GM23248 (cell line): ENCODE results near the gene ALCAM. TPM values are rescaled to one million over a fixed set of nuclear protein-coding genes. Genes with fewer than 3 reads are reported as not detected.

Experiments used
- DNase-seq: peaks from one replicate; pipeline ENCODE4 v3.0.0-alpha.2; 2015
- H2AFZ ChIP-seq: fragments of 200-600 bp; sonication (generic); 2 replicates; pipeline ENCODE4 v1.6.1; 2016; ENCODE audit warnings: antibody characterized with exemption
- H3F3A ChIP-seq: fragments of 200-600 bp; sonication (generic); 2 replicates; pipeline ENCODE4 v1.6.1; 2016; ENCODE audit warnings: mild to moderate bottlenecking, antibody characterized with exemption, mixed run types; ENCODE audit not compliant: insufficient read depth
- H3K27ac ChIP-seq: fragments of 200-600 bp; sonication (generic); 2 replicates; pipeline ENCODE4 v1.5.1; 2016; ENCODE audit warnings: mild to moderate bottlenecking
- H3K27me3 ChIP-seq: fragments of 200-600 bp; sonication (generic); replicated peaks from 2 replicates; pipeline ENCODE4 v1.6.1; 2016; ENCODE audit warnings: mild to moderate bottlenecking; ENCODE audit not compliant: insufficient read depth
- H3K36me3 ChIP-seq: fragments of 200-600 bp; sonication (generic); 2 replicates; pipeline ENCODE4 v1.6.1; 2016; ENCODE audit warnings: low read depth, mild to moderate bottlenecking
- H3K4me1 ChIP-seq: fragments of 200-600 bp; sonication (generic); 2 replicates; pipeline ENCODE4 v1.6.1; 2016; ENCODE audit warnings: mild to moderate bottlenecking; ENCODE audit not compliant: insufficient read depth
- H3K4me2 ChIP-seq: fragments of 200-600 bp; sonication (generic); one replicate; pipeline ENCODE4 v1.6.1; 2016; ENCODE audit warnings: mild to moderate bottlenecking; ENCODE audit not compliant: unreplicated experiment
- H3K4me3 ChIP-seq: fragments of 200-600 bp; sonication (generic); 2 replicates; pipeline ENCODE4 v1.5.1; 2016; ENCODE audit warnings: mild to moderate bottlenecking
- H3K79me2 ChIP-seq: fragments of 200-600 bp; sonication (generic); 2 replicates; pipeline ENCODE4 v1.6.1; 2016; ENCODE audit warnings: mild to moderate bottlenecking; ENCODE audit not compliant: insufficient read depth
- H3K9ac ChIP-seq: fragments of 200-600 bp; sonication (generic); 2 replicates; pipeline ENCODE4 v1.6.1; 2016; ENCODE audit warnings: mild to moderate bottlenecking
- H3K9me2 ChIP-seq: fragments of 200-600 bp; sonication (generic); 2 replicates; pipeline ENCODE4 v1.6.1; 2016; ENCODE audit warnings: mixed run types, mild to moderate bottlenecking, moderate library complexity; ENCODE audit not compliant: insufficient read depth
- H3K9me3 ChIP-seq: fragments of 200-600 bp; sonication (generic); one replicate; pipeline ENCODE4 v1.6.1; 2017; ENCODE audit warnings: low read depth
- H4K20me1 ChIP-seq: fragments of 200-600 bp; sonication (generic); 2 replicates; pipeline ENCODE4 v1.6.0; 2016; ENCODE audit not compliant: insufficient read depth
- EZH2 ChIP-seq: fragments of 200-600 bp; sonication (generic); IDR thresholded peaks from 2 replicates; pipeline ENCODE4 v1.6.1; 2018; ENCODE audit warnings: antibody characterized with exemption, mild to moderate bottlenecking; ENCODE audit not compliant: insufficient read depth, poor library complexity, severe bottlenecking
- EZH2phosphoT487 ChIP-seq: fragments of 200-600 bp; sonication (generic); IDR thresholded peaks from 2 replicates; pipeline ENCODE4 v1.6.1; 2018; ENCODE audit warnings: antibody characterized with exemption, moderate library complexity, mild to moderate bottlenecking, low read depth; ENCODE audit not compliant: insufficient read depth
- WGBS, 2 experiments: methylation state at CpG; one replicate each; pipeline ENCODE4 v1.1.6; 2015 to 2017; ENCODE audit warnings: low lambda C conversion rate in 2 of 2, low coverage in 1 of 2; ENCODE audit errors: missing lambda C conversion rate in 2 of 2; 5-methylcytosine and 5-hydroxymethylcytosine counted together
- in situ Hi-C: fragments of 300-500 bp; cut with MboI; formaldehyde crosslinking; loops from 2 replicates; pipeline ENCODE4 v1.15.0; 2020
- polyA plus RNA-seq: library from polyadenylated mRNA; unstranded; fragments of >200 nt; fragmentation: Nextera tagmentation; extraction: Ambion mirVana; gene quantifications from 2 replicates; pipeline ENCODE4 v1.2.1, GENCODE V29; 2016
- total RNA-seq: library from RNA; depleted of rRNA; stranded (reverse); fragments of >200 nt; shearing (Covaris generic); gene quantifications from 2 replicates; pipeline ENCODE4 v1.2.3, GENCODE V29; 2014

Gene ALCAM
- total and polyA plus RNA-seq, 2 experiments from 2014 or later = 88.7 to 208 TPM

DNA sequence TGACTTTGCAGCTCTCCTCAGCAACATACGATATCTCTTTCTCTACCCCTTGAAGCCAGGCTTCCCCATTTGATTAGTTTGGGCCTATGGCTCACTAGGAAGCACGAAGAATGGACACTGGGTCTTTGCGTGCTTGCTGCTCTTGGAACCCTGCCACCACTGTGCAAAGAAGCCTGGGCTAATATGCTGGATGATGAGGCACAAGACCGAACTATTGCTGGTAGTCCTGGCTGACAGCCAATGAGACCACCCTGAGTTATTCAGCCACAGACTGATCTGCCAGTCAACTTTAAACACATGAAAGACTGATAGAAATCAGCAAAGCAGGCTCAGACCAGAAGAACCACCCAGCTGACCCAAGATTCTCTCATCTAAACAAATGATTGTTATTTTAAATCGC is 251.8 kb downstream of the ALCAM start:
- Histone ChIP-seq H3K36me3 (no peaks in the 10 kb centered on the region), H3K9me3 (no peaks in the 10 kb centered on the region), H3K9me2 (no peaks in the 10 kb centered on the region), H3K9ac (no peak overlapping the region), H3K27me3 (no peaks in the 10 kb centered on the region), H2AFZ (no peak overlapping the region), H4K20me1 (no peaks in the 10 kb centered on the region), H3K4me2 (no peak overlapping the region), H3K27ac (no peak overlapping the region), H3F3A (no peaks in the 10 kb centered on the region), H3K4me3 (no peak overlapping the region), H3K4me1 (peaks cover 13% of the 10 kb centered on the region; the same call in 1 of the 2 replicates), H3K79me2 (no peaks in the 10 kb centered on the region)
- DNase-seq = no peak
- TF ChIP-seq EZH2phosphoT487 = no peak
- no peak for TF ChIP-seq EZH2
- in situ Hi-C loops = no loop called here
- WGBS, 2 experiments = 83 to 89% methylated on average over 5 of the region's 5 CpGs

DNA sequence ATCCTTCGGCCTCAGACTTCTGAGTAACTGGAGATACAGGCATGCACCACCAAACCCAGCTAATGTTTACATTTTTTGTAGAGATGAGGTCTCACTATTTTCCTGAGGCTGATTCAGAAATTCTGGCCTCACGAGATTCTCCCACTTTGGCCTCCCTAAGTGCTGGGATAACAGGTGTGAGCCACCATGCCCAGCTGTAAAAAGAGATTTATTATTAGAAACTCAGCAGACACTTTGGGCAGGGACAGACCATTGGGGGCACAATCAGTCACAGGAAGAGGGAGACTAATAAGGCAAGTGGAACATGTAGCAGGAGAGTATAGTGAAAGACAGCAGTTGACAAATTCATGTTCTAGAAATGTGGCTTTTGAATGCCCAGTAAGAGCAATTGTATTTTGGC is 252.9 kb downstream of the ALCAM start:
- Histone ChIP-seq H3K4me1 (0 out of 2 replicates have a peak, but pooled peaks cover 5% of the 10 kb centered on the region), H3K9ac (no peak overlapping the region), H3K36me3 (no peaks in the 10 kb centered on the region), H3F3A (no peaks in the 10 kb centered on the region), H3K27ac (no peak overlapping the region), H2AFZ (no peak overlapping the region), H3K9me3 (no peaks in the 10 kb centered on the region), H3K27me3 (no peaks in the 10 kb centered on the region), H3K9me2 (no peaks in the 10 kb centered on the region), H4K20me1 (no peaks in the 10 kb centered on the region), H3K4me3 (no peak overlapping the region), H3K79me2 (no peaks in the 10 kb centered on the region), H3K4me2 (no peak overlapping the region)
- no peak for TF ChIP-seq EZH2
- TF ChIP-seq EZH2phosphoT487 = no peak
- no peak for DNase-seq
- 89% methylated on average over 2 of the region's 2 CpGs for WGBS, 2 experiments
- in situ Hi-C loops = no loop called here

DNA sequence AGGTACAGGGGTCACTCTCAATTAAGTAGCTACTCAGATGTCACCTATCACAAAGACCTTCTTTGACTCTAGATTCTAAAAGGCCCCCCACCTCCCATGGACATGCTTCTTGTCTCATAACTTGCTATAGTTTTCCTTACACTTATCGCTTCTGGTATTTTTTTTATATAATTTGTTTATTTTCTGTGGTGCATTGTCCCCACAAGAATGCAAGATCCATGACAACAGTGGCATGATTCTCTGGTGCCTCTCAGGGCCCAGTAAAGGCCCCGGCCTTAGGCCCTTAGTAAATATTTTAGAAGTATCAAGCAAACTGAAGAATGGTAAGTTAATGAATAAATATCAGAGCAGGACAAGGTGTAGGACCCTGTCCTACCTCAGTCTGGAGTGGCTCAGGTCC is 253.5 kb downstream of the ALCAM start:
- H3F3A ChIP-seq = no peaks in the 10 kb centered on the region
- in situ Hi-C loops = no loop called here
- H3K4me3 ChIP-seq = no peak overlapping the region
- TF ChIP-seq EZH2phosphoT487 (no peak), EZH2 (no peak)
- no peaks in the 10 kb centered on the region for H3K27me3 ChIP-seq
- H3K9me3 ChIP-seq = no peaks in the 10 kb centered on the region
- WGBS, 2 experiments = 82 to 87% methylated on average over 2 of the region's 2 CpGs
- H3K4me1 ChIP-seq = 0 out of 2 replicates have a peak, but pooled peaks cover 3% of the 10 kb centered on the region
- no peaks in the 10 kb centered on the region for H3K36me3 ChIP-seq
- no peak overlapping the region for H3K4me2 ChIP-seq
- no peaks in the 10 kb centered on the region for H4K20me1 ChIP-seq
- H3K27ac ChIP-seq = no peak overlapping the region
- no peak for DNase-seq
- no peaks in the 10 kb centered on the region for H3K9me2 ChIP-seq
- H3K9ac ChIP-seq = no peak overlapping the region
- no peak overlapping the region for H2AFZ ChIP-seq
- H3K79me2 ChIP-seq = no peaks in the 10 kb centered on the region

DNA sequence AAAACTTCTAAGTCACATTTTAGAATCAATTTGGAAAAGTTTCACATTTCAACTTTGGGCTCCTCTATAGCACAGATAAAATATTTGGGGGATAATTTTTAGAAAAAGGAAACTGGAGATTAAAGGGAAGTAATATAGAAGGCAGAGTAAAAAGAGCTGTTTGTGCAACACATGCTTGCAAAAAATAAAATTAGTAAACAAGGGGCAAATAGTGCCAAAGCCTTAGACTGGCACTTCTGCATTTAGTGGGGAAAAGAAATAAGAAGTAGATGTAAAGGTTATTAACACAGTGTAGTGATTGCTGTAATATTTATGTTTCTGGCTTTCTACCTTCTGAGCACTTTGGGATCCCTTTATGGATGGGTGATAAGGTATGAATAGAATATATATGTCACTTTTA is 255.5 kb downstream of the ALCAM start:
- in situ Hi-C loops = no loop called here
- no peak overlapping the region for H2AFZ ChIP-seq

More for the DNA sequence above, 255.5 kb downstream of the ALCAM start:
- TF ChIP-seq EZH2phosphoT487 = no peak
- TF ChIP-seq EZH2 = no peak
- no peak for DNase-seq
- Histone ChIP-seq H3K36me3 (no peaks in the 10 kb centered on the region), H3F3A (no peaks in the 10 kb centered on the region), H3K4me3 (no peak overlapping the region), H3K9me3 (no peaks in the 10 kb centered on the region), H3K79me2 (no peaks in the 10 kb centered on the region), H3K4me1 (no peaks in the 10 kb centered on the region), H3K27ac (no peak overlapping the region), H3K4me2 (no peak overlapping the region), H4K20me1 (no peaks in the 10 kb centered on the region), H3K9me2 (no peaks in the 10 kb centered on the region), H3K9ac (no peak overlapping the region), H3K27me3 (no peaks in the 10 kb centered on the region)
